Posterior cingulate gyrus (tissue), 11 donors: ENCODE results near the gene KAZALD1.

Experiments used
- DNase-seq, 10 donors: peaks; one replicate each; pipeline versions ENCODE4 v3.0.0 to v3.0.0-alpha.2; 2020 to 2021; ENCODE audit warnings: mixed read lengths in 3 of 10
- intact Hi-C: fragments of 100-400 bp; cut with DNase I; formaldehyde crosslinking; loops from one replicate; pipeline ENCODE4 v1.15.1; 2023

KAZALD1 gene

DNA sequence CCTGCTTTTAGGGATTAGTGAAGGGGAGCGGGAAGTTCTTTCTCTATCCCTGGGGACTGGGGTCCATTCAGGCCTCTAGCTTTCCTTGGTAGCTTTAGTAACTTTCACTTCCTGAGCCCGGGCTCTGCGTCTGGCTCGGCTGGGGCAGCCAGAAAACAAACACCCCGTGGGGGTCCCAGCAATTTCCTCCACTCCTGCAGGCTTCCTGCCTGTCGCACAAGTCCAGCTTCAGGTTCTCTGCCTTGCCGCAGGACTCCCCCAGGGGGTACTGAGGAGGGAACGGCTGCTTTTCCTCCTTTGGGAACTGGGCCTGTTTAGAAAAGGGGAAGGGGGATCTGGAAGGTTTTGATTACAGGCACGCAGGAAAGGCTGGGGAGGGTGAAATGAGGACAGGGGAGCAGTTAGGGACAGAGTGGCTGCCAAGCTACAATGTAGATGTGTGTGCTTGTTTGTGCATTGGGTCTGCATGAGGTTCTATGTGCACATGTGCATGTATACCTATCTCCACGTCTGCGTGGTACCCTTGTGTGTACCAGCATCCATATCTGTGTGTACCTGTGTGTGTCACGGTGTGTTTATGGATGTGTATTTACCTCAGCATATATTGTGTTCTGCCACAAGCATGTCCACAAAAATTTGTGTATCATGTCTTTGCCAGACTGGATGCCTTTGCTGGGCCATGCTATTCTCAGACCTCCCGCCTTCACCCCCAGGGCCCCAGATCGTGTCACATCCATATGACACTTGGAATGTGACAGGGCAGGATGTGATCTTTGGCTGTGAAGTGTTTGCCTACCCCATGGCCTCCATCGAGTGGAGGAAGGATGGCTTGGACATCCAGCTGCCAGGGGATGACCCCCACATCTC, 2.0 kb downstream of the KAZALD1 start:
- DNase-seq: peak in 2 of 10 donors; percentile 39 to 56
- intact Hi-C loops: no loop called here

DNA sequence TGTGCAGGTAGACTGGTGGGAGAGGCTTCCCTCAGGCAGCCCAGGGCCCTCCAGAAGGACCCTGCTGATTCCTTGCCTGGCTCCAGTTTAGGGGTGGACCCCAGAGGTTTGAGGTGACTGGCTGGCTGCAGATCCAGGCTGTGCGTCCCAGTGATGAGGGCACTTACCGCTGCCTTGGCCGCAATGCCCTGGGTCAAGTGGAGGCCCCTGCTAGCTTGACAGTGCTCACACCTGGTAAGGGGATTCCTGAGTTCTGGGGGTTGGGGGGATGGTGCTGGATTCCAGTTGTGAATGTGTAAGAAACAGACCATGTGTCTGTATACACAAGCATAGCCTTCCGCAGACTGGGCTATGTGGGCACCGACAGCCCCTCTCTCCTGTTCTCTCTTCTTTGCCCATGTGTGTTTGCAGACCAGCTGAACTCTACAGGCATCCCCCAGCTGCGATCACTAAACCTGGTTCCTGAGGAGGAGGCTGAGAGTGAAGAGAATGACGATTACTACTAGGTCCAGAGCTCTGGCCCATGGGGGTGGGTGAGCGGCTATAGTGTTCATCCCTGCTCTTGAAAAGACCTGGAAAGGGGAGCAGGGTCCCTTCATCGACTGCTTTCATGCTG, 2.7 kb downstream of the KAZALD1 start:
- intact Hi-C loops: no loop called here
- DNase-seq: peak in 2 of 10 donors; percentile 12 to 68

DNA sequence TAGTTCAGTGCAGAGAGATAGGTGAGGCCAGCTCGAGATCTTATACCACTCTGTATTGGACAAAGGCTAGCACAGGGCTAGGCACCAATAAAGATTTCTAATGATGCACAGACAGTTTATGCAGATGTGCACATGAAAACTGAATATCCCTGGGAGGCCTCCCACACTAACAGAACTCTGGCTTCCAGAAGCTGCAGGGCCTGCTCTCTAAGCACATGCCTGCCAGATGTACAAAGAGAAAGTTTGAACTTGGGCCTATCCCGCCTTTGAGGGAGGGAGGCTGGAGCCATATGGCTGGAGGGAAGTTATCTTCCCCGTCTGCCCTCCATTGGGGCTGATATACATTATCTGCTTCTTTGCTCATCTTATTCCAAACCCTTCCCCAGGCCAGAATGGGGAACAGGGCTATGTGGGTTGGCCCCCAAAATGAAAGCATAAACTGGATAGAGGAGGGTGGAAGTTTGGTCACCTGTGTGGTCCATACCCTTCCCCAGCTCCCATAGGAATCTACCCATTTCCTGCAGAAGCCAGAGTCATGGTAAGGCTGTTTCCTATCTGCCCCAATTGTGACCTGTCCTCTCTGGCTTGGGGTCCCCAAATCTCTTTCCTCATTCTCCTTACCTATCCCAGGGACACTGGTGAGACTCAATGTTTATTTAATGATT, 3.8 kb downstream of the KAZALD1 start:
- peak in 2 of 10 donors; percentile 23 to 44 for DNase-seq
- intact Hi-C loops: no loop called here

DNA sequence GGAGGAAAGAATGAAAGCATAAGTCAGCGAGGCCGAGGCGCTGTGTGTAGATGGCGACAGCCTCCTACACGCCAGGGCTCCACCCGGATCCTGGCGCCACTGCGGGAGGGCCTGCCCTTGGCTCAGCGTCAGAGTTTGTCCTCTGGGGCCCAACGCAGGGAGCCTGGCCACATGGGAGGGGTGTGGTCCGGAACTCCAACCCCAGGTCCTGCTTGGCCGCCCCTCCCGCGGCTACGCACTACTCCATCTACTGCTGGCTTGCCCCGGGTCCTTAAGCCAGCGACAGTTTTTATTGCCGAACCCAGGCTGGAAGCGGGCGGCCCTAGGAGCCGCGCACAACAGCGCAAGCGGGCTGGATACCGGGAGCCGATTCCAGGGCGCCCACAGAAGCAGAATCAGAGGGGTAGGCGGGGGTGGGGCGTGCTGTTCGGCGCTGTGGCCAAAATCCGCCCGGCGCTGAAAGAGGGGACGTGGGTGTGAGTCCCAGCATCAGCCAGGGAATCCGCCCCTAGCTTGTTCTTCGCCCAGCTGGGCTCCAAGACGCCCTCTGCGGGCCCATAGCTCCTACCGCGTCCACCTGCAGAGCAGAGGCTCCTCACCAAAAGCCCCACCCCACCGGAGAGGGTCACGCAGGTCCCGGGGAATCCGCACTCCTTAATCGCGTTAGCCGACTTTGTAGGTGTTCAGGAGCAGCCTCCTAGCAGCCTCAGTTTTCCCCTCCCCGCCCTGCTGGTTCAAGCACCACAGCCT, 4.5 kb downstream of the KAZALD1 start:
- DNase-seq: peak in 8 of 10 donors; percentile 22 to 89 (median 48)
- intact Hi-C loops: no loop called here

DNA sequence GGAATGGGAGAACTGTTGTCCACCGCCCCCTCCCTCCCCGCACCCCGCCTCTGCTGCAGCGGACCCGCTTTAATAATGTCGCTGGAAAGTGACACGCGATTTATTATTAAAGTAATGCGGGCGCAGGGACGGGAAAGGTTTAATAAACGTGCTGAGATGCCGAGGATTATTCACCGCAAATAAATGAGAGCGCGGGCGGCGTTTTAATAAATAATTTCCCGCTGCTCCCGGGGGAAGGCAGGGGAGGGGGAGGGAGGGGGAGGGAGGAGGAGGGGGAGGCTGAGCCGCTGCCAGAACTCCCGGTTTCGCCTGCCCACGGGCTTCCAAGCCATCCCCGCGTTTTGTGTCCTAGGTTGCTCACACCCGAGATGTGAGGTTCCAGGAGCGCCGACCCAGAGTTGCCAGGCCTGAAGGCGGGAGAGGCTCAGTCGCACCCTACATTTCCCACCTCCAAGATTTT, 5.1 kb downstream of the KAZALD1 start:
- peak in 1 of 10 donors; percentile 77 for DNase-seq
- intact Hi-C loops: no loop called here

- intact Hi-C loops: loop anchor here (2.0 kb wide), 1 partner anchor 49 kb away; no protein-coding TSS in a partner anchor
Observed at GRCh38 chr10:101067356-101068083, 5.7 kb downstream of the KAZALD1 start.

DNA sequence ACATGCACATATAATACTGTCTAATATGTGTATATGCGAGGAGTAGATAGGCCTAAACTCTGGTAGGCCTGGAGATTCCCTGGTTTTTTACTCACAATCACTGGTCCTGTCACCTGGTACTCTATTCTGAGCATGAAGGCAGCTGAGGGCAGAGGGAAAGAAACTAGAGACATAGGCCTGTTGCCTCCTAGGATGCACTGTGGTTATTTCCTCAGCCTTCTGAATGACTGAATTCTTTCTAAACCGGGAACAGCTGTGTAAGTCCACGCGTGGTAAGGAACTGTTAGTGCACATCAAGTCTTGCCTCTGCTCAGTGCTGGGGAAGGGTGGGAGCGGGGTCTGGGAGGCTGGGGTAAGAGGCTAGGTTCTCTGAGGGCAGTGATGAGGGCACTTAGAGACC, 7.7 kb downstream of the KAZALD1 start:
- intact Hi-C loops: loop anchor here (2.0 kb wide), 1 partner anchor 51 kb away; no protein-coding TSS in a partner anchor
- DNase-seq: no peak

More at GRCh38 chr10:101067356-101068083, 5.7 kb downstream of the KAZALD1 start:
- DNase-seq: peak in 9 of 10 donors; percentile 29 to 93 (median 73)

- peak in 1 of 10 donors; percentile 23 for DNase-seq
- intact Hi-C loops: no loop called here
Observed at GRCh38 chr10:101070098-101070497, 8.3 kb downstream of the KAZALD1 start.

DNA sequence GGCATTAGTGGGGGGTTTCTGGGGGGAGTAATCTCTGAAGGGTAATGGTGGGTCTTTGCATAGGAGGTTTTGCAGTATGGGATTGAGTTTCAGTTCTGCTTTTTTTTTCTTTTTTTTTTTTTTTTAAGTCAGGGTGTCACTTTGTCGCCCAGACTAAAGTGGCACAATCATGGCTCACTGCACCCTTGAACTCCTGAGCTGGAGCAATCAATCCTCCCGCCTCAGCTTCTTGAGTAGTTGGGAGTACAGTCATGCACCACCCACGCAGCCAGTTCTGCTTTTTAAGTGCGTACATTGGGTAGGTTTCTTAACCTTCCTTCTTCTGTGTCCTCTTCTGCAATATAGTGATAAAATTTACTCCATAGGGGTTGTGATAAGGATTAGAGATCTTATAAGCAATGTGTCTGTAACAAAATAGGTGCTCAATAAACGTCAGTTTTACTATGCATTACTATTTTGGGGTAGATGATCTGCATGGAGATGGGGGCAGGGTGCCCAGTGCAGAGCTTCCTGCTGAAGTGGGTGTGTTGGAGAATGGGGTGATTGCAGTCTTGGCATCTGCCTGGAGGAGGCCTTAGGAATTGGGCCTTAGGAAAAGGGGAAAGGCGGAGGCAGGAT, 9.6 kb downstream of the KAZALD1 start:
- DNase-seq: peak in 1 of 10 donors; percentile 40
- intact Hi-C loops: no loop called here

- peak in 2 of 10 donors; percentile 20 to 53 for DNase-seq
- intact Hi-C loops: no loop called here
Observed at GRCh38 chr10:101071885-101072433, 10.2 kb downstream of the KAZALD1 start.

DNA sequence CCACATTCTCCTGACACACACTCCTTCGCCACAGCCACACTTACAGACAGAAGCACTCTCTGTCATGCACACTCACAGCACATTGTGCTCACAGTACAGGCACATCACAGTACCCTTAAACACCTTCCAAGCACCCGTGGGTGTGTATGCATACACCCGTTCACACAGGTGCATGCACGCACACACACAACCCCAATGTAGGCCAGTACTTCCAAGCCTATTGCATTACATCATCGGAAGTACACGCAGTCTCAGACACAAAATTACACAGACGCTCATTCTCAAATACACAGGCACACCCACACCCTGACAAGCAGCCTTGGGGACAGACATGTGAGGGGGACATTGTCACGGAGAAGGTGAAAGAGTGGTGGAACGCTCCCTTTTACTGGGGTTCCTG, 11.1 kb downstream of the KAZALD1 start:
- intact Hi-C loops: no loop called here

DNA sequence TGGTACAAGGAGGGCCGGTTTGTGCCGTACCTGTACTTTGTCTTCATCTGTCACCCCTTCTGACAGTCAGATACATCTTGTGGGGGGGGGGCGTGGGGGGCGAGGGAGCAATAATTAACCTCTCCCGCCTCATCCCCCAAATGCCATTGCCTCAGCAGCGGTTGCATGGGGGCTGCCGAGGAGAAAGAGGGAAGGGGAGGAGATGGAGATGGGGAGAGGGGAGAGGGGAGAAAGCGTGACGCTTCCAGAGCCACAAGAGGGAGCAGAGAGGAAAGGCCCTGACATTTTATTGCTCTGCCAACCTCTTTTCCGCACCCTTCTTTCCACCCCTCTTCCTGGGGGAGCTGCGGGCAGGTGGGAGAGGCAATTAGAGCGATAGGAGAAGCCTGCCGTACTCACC, 11.8 kb downstream of the KAZALD1 start:
- intact Hi-C loops: no loop called here
- peak in 1 of 10 donors; percentile 17 for DNase-seq

More for the DNA sequence above, 11.1 kb downstream of the KAZALD1 start:
- DNase-seq: peak in 2 of 10 donors; percentile 15 to 17

DNA sequence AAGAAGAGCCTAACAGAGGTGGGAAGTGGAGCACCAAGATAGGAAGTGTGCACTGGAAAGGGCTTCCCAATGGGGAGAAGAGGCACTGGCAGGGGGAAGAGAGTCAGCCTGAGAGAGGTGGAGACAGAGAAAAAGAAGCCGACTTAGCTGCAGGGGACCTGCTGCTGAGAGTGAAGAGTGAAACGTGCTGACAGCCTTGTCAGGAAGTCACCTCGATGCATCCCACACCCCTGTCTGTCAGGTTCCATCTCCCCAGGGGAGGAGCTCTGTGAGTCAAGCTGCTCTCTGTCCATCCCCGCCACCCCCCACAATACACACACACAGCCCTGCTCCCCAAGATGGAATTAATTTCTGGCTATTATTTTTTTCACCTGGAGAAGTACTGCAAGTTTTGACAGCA, 14.0 kb downstream of the KAZALD1 start:
- DNase-seq: peak in 2 of 10 donors; percentile 10 to 20
- intact Hi-C loops: no loop called here

GRCh38 chr10:101076630-101077029, 14.8 kb downstream of the KAZALD1 start:
- intact Hi-C loops: no loop called here

GRCh38 chr10:101079874-101080273, 18.1 kb downstream of the KAZALD1 start:
- DNase-seq: peak in 3 of 10 donors; percentile 34 to 60 (median 48)
- intact Hi-C loops: no loop called here

More at GRCh38 chr10:101076630-101077029, 14.8 kb downstream of the KAZALD1 start:
- peak in 2 of 10 donors; percentile 8 to 29 for DNase-seq

DNA sequence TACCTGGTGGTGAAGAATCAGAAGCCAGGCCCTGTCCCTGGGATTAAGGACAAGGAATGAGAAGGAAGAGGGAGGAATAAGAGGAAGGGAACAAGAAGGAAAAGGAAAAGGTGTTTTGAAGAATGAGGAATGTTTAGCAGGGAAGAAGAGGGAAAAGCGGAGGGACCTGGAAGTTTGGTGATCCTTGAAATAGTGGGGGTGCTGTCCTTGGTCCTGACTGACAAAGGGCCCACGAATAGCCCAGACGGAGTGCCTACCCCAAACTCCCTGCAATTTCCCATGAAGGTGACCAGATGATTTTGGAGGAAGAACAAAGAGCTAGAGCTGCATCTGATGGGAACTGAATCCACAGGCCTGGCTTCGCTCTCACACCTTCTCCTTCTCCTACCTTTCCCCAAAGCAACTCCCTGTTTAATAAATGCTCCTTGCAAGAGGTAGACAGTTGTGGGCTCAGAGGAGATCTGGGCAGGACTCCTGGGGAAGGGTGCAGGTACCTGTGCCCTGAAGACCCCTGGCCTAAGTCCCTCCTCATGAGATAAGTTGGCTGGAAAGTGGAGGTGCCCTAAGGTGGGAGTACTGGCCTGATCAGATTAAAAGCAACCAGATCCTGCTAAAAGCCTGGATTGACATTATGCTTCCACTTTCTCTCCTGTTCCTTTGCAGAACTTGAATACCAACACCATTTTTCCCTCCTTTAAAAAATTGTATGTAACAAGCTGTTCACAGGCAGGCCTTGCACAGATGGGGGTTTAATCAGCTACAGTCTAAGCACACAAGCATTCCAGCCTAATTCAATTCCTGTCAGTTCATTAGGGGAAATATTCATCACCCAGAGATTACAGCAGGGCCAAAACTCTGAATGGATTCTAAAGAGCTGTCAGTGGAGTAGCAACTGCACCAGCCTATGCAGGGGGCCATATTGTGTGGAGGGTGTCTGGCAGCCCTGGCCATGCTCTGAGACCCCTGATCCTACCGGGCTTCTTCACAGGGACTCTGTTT, 19.4 kb downstream of the KAZALD1 start:
- intact Hi-C loops: no loop called here
- DNase-seq: peak in 1 of 10 donors; percentile 8

DNA sequence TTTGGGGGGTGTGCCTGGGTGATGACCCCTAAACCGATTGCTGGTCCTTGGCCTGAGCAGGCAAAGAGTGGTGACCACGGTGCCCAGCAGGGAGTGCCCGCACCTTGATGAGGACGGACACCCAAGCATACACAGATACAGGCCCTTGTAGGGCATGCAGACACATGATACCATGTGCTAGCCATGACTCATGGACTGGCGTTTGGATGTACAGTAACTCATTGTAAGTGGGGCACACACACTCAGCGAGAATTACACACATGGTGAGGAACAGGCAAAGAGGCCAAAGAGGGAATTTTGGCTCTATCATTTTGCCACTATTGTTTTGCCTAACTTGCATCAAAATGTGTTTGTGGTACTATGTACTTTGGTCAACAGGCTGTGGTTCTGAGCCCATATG, 24.1 kb downstream of the KAZALD1 start:
- DNase-seq: peak in 1 of 10 donors; percentile 11
- intact Hi-C loops: no loop called here
